Kidney (tissue), 14 donors: Measurements from ENCODE around the gene CHST7. TPM values are rescaled to one million over a fixed set of nuclear protein-coding genes. Genes with fewer than 3 reads are reported as not detected.
A peak's percentile ranks its signal among the peaks of the same experiment; 100 is the strongest.

Experiments used
- DNase-seq, 5 donors: peaks; one replicate each; pipeline ENCODE4 v3.0.0-alpha.2; 2013 to 2020
- FAIRE-seq: peaks from 2 replicates; lab custom pipeline; 2012; peaks lifted over from hg19 to GRCh38; lab: Jason Lieb, UNC
- H3K27ac ChIP-seq, 2 donors: one replicate each; pipeline ENCODE4 v1.7.0; 2013; ENCODE audit warnings: low read depth in 2 of 2, low read length in 2 of 2, inconsistent platforms in 1 of 2
- H3K27me3 ChIP-seq: one replicate; pipeline ENCODE4 v1.7.1; 2013; ENCODE audit warnings: low read length, inconsistent platforms; ENCODE audit not compliant: control insufficient read depth, insufficient read depth
- H3K36me3 ChIP-seq, 3 donors: one replicate each; pipeline versions ENCODE4 v1.7.0 to v1.7.1; 2013; ENCODE audit warnings: low read length in 3 of 3, control low read depth in 1 of 3, inconsistent platforms in 1 of 3; ENCODE audit not compliant: insufficient read depth in 3 of 3, control insufficient read depth in 2 of 3
- H3K4me1 ChIP-seq, 3 donors: one replicate each; pipeline versions ENCODE4 v1.7.0 to v1.7.1; 2013; ENCODE audit warnings: low read length in 3 of 3, inconsistent platforms in 1 of 3, low read depth in 1 of 3; ENCODE audit not compliant: control insufficient read depth in 2 of 3, insufficient read depth in 2 of 3
- H3K4me3 ChIP-seq, 3 donors: one replicate each; pipeline versions ENCODE4 v1.7.0 to v1.8.1; 2013; ENCODE audit warnings: low read length in 3 of 3, control low read depth in 1 of 3, inconsistent platforms in 1 of 3
- H3K9ac ChIP-seq, 3 donors: one replicate each; pipeline versions ENCODE4 v1.7.0 to v1.7.1; 2013; ENCODE audit warnings: low read length in 3 of 3, control low read depth in 1 of 3, inconsistent platforms in 1 of 3
- H3K9me3 ChIP-seq, 3 donors: one replicate each; pipeline versions ENCODE4 v1.7.0 to v1.7.1; 2013; ENCODE audit warnings: low read length in 3 of 3, control low read depth in 1 of 3, inconsistent platforms in 1 of 3; ENCODE audit not compliant: control insufficient read depth in 2 of 3, insufficient read depth in 1 of 3
- intact Hi-C: fragments of 100-400 bp; cut with DNase I; formaldehyde crosslinking; loops from one replicate; pipeline ENCODE4 v1.11.1; 2022
- polyA plus RNA-seq: library from polyadenylated mRNA; stranded (reverse); fragments of 350-450 nt; fragmentation: Illumina TruSeq; extraction: RNeasy Lipid Tissue Mini Kit (QIAGEN cat#74804); gene quantifications from one replicate; pipeline ENCODE4 v1.2.3, GENCODE V29; 2014; ENCODE audit warnings: low read depth, low replicate concordance; ENCODE audit not compliant: insufficient read depth
- total RNA-seq: library from RNA; stranded (reverse); fragmentation: NEBNext Ultra II Directional; extraction: Animal tissue kit (Norgen Biotek cat#: 25700); gene quantifications from one replicate; pipeline ENCODE4 v1.2.1, GENCODE V29; 2021
- TF ChIP-seq, protein P1 (sequence below): IDR thresholded peaks from 3 replicates; pipeline ENCODE4 v1.5.1; 2012; ENCODE audit warnings: mild to moderate bottlenecking, moderate library complexity, borderline replicate concordance; ENCODE audit not compliant: insufficient read depth; ENCODE audit errors: extremely low read depth
- donor health status: control.
- donor health status: control.
- donor health status: control.
- donor health status: control.
- donor health status: control.
- donor health status: DM: yes; HTN: yes; CAD: no.
- donor health status: Normal renal cell carcinoma (clear cell type).

CHST7 gene
- total and polyA plus RNA-seq, 2 donors from 2014 or later = 2.0 to 9.0 TPM

DNA sequence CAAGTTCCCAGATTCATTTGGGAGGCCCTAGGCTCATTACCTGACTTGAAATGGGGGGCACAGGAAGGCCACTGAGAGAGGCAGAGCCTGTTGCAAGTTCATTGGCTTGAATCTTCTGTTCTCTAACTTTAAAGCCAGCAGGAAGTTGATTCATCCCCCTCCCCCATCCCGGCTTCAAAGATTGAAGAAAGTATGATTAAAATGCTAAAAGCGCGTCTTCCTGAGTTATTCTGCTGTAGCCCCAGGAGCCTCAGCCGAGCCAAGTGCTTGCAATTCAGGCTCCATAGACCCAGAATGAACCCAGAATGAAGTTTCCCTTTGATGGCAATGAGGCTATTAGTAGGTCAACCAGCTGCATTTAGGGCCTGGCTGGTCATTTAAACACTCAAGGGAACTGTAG, 14.7 kb downstream of the CHST7 start:
- H3K9ac ChIP-seq = no peak overlapping the region
- no peaks in the 10 kb centered on the region for H3K36me3 ChIP-seq
- no peaks in the 10 kb centered on the region for H3K27me3 ChIP-seq
- TF ChIP-seq, protein P1, sequence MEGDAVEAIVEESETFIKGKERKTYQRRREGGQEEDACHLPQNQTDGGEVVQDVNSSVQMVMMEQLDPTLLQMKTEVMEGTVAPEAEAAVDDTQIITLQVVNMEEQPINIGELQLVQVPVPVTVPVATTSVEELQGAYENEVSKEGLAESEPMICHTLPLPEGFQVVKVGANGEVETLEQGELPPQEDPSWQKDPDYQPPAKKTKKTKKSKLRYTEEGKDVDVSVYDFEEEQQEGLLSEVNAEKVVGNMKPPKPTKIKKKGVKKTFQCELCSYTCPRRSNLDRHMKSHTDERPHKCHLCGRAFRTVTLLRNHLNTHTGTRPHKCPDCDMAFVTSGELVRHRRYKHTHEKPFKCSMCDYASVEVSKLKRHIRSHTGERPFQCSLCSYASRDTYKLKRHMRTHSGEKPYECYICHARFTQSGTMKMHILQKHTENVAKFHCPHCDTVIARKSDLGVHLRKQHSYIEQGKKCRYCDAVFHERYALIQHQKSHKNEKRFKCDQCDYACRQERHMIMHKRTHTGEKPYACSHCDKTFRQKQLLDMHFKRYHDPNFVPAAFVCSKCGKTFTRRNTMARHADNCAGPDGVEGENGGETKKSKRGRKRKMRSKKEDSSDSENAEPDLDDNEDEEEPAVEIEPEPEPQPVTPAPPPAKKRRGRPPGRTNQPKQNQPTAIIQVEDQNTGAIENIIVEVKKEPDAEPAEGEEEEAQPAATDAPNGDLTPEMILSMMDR = no peak
- DNase-seq = peak in 3 of 5 donors; percentile 13 to 48 (median 27)
- FAIRE-seq = no peak
- intact Hi-C loops = no loop called here
- H3K27ac ChIP-seq = no peak overlapping the region
- no peak overlapping the region for H3K4me3 ChIP-seq
- H3K4me1 ChIP-seq = no peaks in the 10 kb centered on the region
- no peaks in the 10 kb centered on the region for H3K9me3 ChIP-seq

DNA sequence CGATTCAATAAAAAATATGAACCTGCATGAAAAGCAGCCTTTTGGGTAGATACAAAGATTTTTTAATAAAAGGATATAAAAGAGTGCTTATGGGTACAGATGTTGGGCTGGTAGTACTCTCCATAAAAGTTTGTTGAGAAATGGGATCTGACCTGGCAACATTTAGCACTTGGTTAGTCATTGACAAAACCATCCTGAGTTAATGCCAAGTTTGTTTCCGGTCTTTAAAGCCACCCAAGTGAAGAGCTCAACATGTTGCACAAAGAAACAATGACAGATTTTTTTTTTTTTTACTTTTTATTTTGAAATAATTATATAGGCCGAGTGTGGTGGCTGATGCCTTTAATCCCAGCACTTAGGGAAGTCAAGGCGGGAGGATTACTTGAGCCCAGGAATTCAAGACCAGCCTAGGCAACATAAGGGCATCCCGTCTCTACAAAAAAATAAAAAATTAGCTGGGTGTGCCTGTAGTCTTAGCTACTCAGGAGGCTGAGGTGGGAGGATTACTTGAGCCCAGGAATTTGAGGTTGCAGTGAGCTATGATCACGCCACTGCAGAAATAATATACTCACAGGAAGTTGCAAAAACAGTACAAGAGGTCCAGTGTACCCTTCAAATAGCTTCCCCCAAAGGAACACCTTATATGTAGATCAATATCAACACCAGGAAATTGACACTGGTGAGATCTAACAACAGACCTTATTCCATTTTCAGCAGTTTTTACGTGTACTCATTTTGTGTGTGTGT, 16.6 kb downstream of the CHST7 start:
- FAIRE-seq (no peak), DNase-seq (peak in 2 of 5 donors; percentile 28 to 40)
- Histone ChIP-seq H3K9ac (no peak overlapping the region), H3K4me1 (no peaks in the 10 kb centered on the region), H3K4me3 (no peak overlapping the region), H3K27ac (no peak overlapping the region), H3K9me3 (no peaks in the 10 kb centered on the region), H3K36me3 (no peaks in the 10 kb centered on the region), H3K27me3 (no peaks in the 10 kb centered on the region)
- TF ChIP-seq, protein P1 = no peak
- intact Hi-C loops = no loop called here

DNA sequence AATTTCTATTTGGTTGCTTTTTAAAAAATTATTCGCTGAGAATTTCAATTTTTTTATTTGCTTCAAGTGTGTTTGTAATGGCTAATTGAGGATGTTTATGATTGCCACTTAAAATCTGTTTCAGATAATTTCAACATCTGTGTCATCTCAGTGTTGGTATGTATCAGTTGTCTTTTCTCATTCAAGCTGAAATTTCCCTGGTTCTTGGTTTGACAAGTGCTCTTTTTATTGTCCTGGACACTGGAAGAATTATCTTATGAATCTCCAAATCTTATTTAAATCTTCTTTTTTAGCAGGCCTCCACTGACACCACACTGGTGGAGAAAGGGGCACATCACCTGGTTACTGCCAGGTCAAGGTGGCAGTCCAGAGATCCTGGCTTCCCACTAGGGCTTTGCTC, 21.5 kb downstream of the CHST7 start:
- H3K4me1 ChIP-seq = no peaks in the 10 kb centered on the region
- H3K27me3 ChIP-seq = no peaks in the 10 kb centered on the region
- H3K4me3 ChIP-seq = no peak overlapping the region
- H3K36me3 ChIP-seq = no peaks in the 10 kb centered on the region
- no peak overlapping the region for H3K9ac ChIP-seq
- TF ChIP-seq, protein P1 = no peak
- H3K27ac ChIP-seq = no peak overlapping the region
- FAIRE-seq = no peak
- no peaks in the 10 kb centered on the region for H3K9me3 ChIP-seq
- no peak for DNase-seq
- intact Hi-C loops = no loop called here
